Nephron progenitor cell (in vitro differentiated cells): ENCODE measurements around the gene PAK6.

ENCODE experiments used
- DNase-seq: peaks from one replicate; pipeline ENCODE4 v3.0.0; 2021
- H3K27ac Mint-ChIP-seq: 2 replicates; pipeline ENCODE4 v1.8.0; 2021; ENCODE audit warnings: mild to moderate bottlenecking, moderate library complexity, mixed read lengths
- H3K27me3 Mint-ChIP-seq: 2 replicates; pipeline ENCODE4 v1.8.0; 2021; ENCODE audit warnings: mild to moderate bottlenecking, low read depth, mixed read lengths; ENCODE audit not compliant: poor library complexity
- H3K36me3 Mint-ChIP-seq: 2 replicates; pipeline ENCODE4 v1.8.0; 2021; ENCODE audit warnings: low read depth, mixed read lengths
- H3K4me1 Mint-ChIP-seq: 2 replicates; pipeline ENCODE4 v1.8.0; 2021; ENCODE audit warnings: mixed read lengths
- H3K4me3 Mint-ChIP-seq: 2 replicates; pipeline ENCODE4 v1.8.0; 2021; ENCODE audit warnings: mild to moderate bottlenecking, moderate library complexity, mixed read lengths
- H3K9me3 Mint-ChIP-seq: 2 replicates; pipeline ENCODE4 v1.8.0; 2021; ENCODE audit warnings: mild to moderate bottlenecking, moderate library complexity, mixed read lengths
- CTCF ChIP-seq: fragments of 200-600 bp; sonication (generic); IDR thresholded peaks from 2 replicates; pipeline ENCODE4 v1.5.0; 2021; ENCODE audit warnings: antibody characterized with exemption

Gene PAK6

GRCh38 chr15:40238532-40239403 is at the start of gene PAK6:
Gene PAK6, plus strand, starts transcription at chr15:40239063. Its CDS starts 25,723 bp downstream, at chr15:40264786.
- no peaks in the 10 kb centered on the region for H3K9me3 Mint-ChIP-seq

GRCh38 chr15:40190591-40190990 is 48.3 kb upstream of the PAK6 start:
- Mint-ChIP-seq H3K4me1 (no peaks in the 10 kb centered on the region), H3K27me3 (no peaks in the 10 kb centered on the region), H3K9me3 (no peaks in the 10 kb centered on the region), H3K36me3 (peaks cover 65% of the 10 kb centered on the region), H3K4me3 (no peak overlapping the region), H3K27ac (no peak overlapping the region)
- no peak for DNase-seq
- TF ChIP-seq CTCF, result no peak

More at GRCh38 chr15:40238532-40239403, at the start of gene PAK6:
- Mint-ChIP-seq H3K36me3 (no peaks in the 10 kb centered on the region), H3K4me1 (peaks cover 13% of the 10 kb centered on the region), H3K4me3 (peak within 1 kb of the TSS; percentile 78), H3K27ac (no peak within 1 kb of the TSS), H3K27me3 (peaks cover 45% of the 10 kb centered on the region)
- peak; percentile 73 for DNase-seq
- no peak for TF ChIP-seq CTCF

- DNase-seq, result no peak
- TF ChIP-seq CTCF, result no peak
- Mint-ChIP-seq H3K27me3 (no peaks in the 10 kb centered on the region), H3K36me3 (peaks cover 73% of the 10 kb centered on the region), H3K4me3 (no peak overlapping the region), H3K9me3 (no peaks in the 10 kb centered on the region), H3K4me1 (no peaks in the 10 kb centered on the region), H3K27ac (no peak overlapping the region)
Measured at GRCh38 chr15:40192942-40193341, 45.9 kb upstream of the PAK6 start.

GRCh38 chr15:40197434-40197833 is 41.4 kb upstream of the PAK6 start:
- no peaks in the 10 kb centered on the region for H3K9me3 Mint-ChIP-seq
- no peak overlapping the region for H3K4me3 Mint-ChIP-seq
- no peak for DNase-seq
- no peak for TF ChIP-seq CTCF
- H3K36me3 Mint-ChIP-seq, result peaks cover 77% of the 10 kb centered on the region
- no peak overlapping the region for H3K27ac Mint-ChIP-seq
- no peaks in the 10 kb centered on the region for H3K27me3 Mint-ChIP-seq
- H3K4me1 Mint-ChIP-seq, result no peaks in the 10 kb centered on the region

- no peak for DNase-seq
- no peaks in the 10 kb centered on the region for H3K4me1 Mint-ChIP-seq
- H3K27ac Mint-ChIP-seq, result peak overlapping the region; percentile 68
- H3K4me3 Mint-ChIP-seq, result no peak overlapping the region
- peaks cover 79% of the 10 kb centered on the region for H3K36me3 Mint-ChIP-seq
- no peak for TF ChIP-seq CTCF
- H3K9me3 Mint-ChIP-seq, result no peaks in the 10 kb centered on the region
- no peaks in the 10 kb centered on the region for H3K27me3 Mint-ChIP-seq
Measured at GRCh38 chr15:40198355-40199085, 40.3 kb upstream of the PAK6 start.
